Spleen (tissue), 11 donors: ENCODE results near the gene SETDB2. TPM values are rescaled to one million over a fixed set of nuclear protein-coding genes. Genes with fewer than 3 reads are reported as not detected.

Source experiments
- DNase-seq: peaks from one replicate; pipeline ENCODE4 v3.0.0-alpha.2; 2020
- H3K27ac ChIP-seq, 8 donors: fragments of 200-600 bp; sonication (generic) in 7 of 8; 1 replicate in 4 of 8; 2 replicates in 4 of 8; pipeline versions ENCODE4 v1.5.0 to v1.8.0; 2016 to 2021; ENCODE audit warnings: inconsistent platforms in 4 of 8, mild to moderate bottlenecking in 4 of 8, moderate library complexity in 1 of 8
- H3K27me3 ChIP-seq, 7 donors: fragments of 200-600 bp; sonication (generic) in 6 of 7; replicated peaks in 1 of 7; 1 replicate in 4 of 7; 2 replicates in 3 of 7; pipeline versions ENCODE4 v1.5.0 to v1.8.0; 2016 to 2021; ENCODE audit warnings: inconsistent platforms in 3 of 7, mild to moderate bottlenecking in 1 of 7
- H3K36me3 ChIP-seq, 6 donors: fragments of 200-600 bp; sonication (generic) in 5 of 6; 1 replicate in 4 of 6; 2 replicates in 2 of 6; pipeline versions ENCODE4 v1.5.0 to v1.8.0; 2016 to 2021; ENCODE audit warnings: inconsistent platforms in 2 of 6
- H3K4me1 ChIP-seq, 6 donors: fragments of 200-600 bp; sonication (generic) in 5 of 6; 1 replicate in 3 of 6; 2 replicates in 3 of 6; pipeline versions ENCODE4 v1.5.0 to v1.8.0; 2016 to 2021; ENCODE audit warnings: inconsistent platforms in 3 of 6
- H3K4me3 ChIP-seq, 8 donors: fragments of 200-600 bp; sonication (generic) in 7 of 8; 1 replicate in 4 of 8; 2 replicates in 4 of 8; pipeline versions ENCODE4 v1.5.0 to v1.8.0; 2016 to 2021; ENCODE audit warnings: inconsistent platforms in 4 of 8, mild to moderate bottlenecking in 4 of 8, moderate library complexity in 2 of 8
- H3K9me3 ChIP-seq, 8 donors: fragments of 200-600 bp; sonication (generic) in 7 of 8; 1 replicate in 4 of 8; 2 replicates in 4 of 8; pipeline versions ENCODE4 v1.5.0 to v1.8.0; 2016 to 2021; ENCODE audit warnings: inconsistent platforms in 4 of 8
- POLR2A ChIP-seq, 3 donors: fragments of 450-650 bp; IDR thresholded peaks; one replicate each; pipeline ENCODE4 v1.5.1; 2017; ENCODE audit warnings: antibody characterized with exemption in 3 of 3, mild to moderate bottlenecking in 1 of 3
- POLR2AphosphoS5 ChIP-seq, 3 donors: sonication (generic); formaldehyde crosslinking; IDR thresholded peaks; one replicate each; pipeline ENCODE4 v1.5.1; 2017; ENCODE audit warnings: antibody characterized with exemption in 3 of 3
- WGBS, 5 donors: extraction: QIAGEN DNeasy Blood & Tissue Kit in 3 of 5; methylation state at CpG; one replicate each; pipeline versions ENCODE4 v1.1.5 to v1.1.7; 2013 to 2018; 5-methylcytosine and 5-hydroxymethylcytosine counted together
- intact Hi-C: fragments of 100-400 bp; cut with DNase I; formaldehyde crosslinking; loops from one replicate; pipeline ENCODE4 v1.15.0; 2023; ENCODE audit warnings: low total_unique reads
- polyA plus RNA-seq, 3 donors: library from polyadenylated mRNA; stranded (reverse); fragments of 200-250 nt; gene quantifications; one replicate each; pipeline ENCODE4 v1.2.1, GENCODE V29; 2013
- total RNA-seq, 7 donors: library from RNA; depleted of rRNA in 3 of 7; stranded (reverse); fragments of >200 nt in 3 of 7; fragmentation: NEBNext Ultra II Directional in 4 of 7; extraction: Animal tissue kit (Norgen Biotek cat#: 25700) in 4 of 7; gene quantifications; one replicate each; pipeline versions ENCODE4 v1.1.0 to v1.2.1, GENCODE V29; 2016 to 2021
- TF ChIP-seq, protein P1 (sequence below), 11 experiments: fragments of 200-600 bp in 7 of 11; fragments of 450-650 bp in 4 of 11; sonication (generic) in 4 of 11; IDR thresholded peaks in 8 of 11; conservative IDR thresholded peaks in 3 of 11; 1 replicate in 7 of 11; 2 replicates in 4 of 11; pipeline versions ENCODE4 v1.4.0 to v1.8.0; 2016 to 2021; ENCODE audit warnings: antibody characterized with exemption in 11 of 11, inconsistent platforms in 4 of 11, mild to moderate bottlenecking in 1 of 11
- donor health status: healthy with polysubstance abuse.
- donor health status: DM: no; HTN: no; CAD: no; lungs with moderate emphysema.
- donor health status: DM: no; HTN: no; CAD: no.
- donor health status: Bipolar disorder and iron deficiency.
- donor health status: healthy.
- donor health status: DM: no; HTN: no; CAD: no.
- donor health status: DM: yes; HTN: yes; CAD: no.

SETDB2 gene
- total and polyA plus RNA-seq, 10 donors, result 5.4 to 26.7 (median 20.0) TPM

DNA sequence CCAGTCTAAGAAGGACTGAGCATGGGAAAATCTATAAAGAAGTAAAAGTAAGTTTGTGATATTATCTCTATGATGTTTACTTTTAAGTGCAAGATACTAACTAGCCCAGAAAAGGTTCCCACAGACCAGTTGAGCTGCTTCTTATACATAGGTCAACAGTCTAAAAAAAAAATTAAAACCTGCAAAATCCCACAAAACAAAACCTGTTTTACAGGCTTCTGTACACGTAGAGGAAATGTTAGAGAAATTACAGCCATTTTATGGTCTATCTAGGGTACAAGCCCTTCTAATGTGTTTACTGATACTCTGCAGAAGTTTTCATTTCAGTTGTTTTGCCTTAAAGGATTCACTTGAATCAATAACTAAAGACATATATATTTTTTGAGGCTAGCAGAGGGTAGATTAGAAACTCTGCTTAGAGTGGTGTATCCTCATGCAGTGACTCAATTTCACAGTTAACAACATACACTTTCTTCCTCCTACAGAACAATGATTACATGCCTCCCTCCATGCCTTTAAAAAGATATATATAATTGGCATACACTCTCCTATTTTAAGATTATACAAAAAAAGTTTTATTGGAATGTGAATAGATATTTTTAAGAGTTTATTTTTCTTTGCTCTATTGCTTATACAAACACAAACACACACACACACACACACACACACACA lies 44.1 kb upstream of the SETDB2 start:
- 77 to 89% (median 88%) methylated on average over 1 of the region's 1 CpG for WGBS, 5 donors
- intact Hi-C loops, result no loop called here
- peak overlapping the region in 1 of 8 donors; percentile 10 for H3K4me3 ChIP-seq
- H3K27ac ChIP-seq, result no peak overlapping the region
- H3K36me3 ChIP-seq, result peaks cover 0 to 5% (median 0%) of the 10 kb centered on the region in 6 donors
- peaks cover 1 to 17% (median 14%) of the 10 kb centered on the region in 8 donors for H3K9me3 ChIP-seq
- H3K27me3 ChIP-seq, result no peaks in the 10 kb centered on the region
- DNase-seq, result no peak
- TF ChIP-seq POLR2AphosphoS5 (IDR thresholded peaks at IDR 0.05) (no peak), POLR2A (IDR thresholded peaks at IDR 0.05) (no peak)
- peaks cover 0 to 8% (median 0%) of the 10 kb centered on the region in 6 donors for H3K4me1 ChIP-seq

DNA sequence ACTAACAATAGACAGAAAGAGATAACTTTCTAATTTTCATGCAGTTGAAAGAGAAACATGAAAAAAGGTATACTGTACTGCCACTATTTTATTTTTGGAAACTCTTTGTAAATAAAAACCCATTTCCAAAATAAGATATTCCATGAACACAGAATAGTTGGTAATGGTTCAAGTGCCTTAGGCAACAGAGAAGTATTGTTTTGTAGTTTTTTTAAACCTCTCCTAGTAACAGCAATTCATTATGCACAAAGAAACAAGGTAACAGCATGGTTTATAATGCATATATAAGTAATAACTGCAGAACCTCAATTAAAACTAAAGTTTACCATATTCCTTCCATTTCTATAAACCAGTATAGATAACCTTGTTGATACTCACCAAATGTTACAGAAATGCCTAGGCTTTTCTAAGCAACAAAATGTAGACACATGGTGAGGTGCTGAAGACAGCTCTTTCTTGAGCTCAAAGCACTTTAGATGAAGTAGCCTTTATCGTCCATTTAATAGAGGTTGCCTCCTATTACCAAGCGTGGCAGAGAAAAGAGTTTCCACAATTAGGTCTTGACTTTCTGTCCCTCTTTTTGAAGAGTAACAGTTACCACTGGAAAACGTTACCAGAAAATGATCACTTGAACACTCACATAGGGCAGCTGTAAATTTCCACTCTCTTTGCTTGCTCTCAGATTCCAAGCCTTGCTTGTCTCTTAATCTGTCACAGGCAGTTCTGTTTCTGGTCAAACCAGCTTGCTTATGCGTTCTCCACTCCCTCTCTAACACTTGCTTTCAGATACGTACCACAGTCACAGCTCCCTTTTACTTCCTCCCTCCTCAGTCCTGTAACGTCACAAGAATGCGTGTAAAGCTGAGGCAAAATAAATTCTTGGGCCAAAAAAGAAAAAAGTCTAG lies 43.1 kb upstream of the SETDB2 start:
- Histone ChIP-seq H3K27me3 (no peaks in the 10 kb centered on the region), H3K4me3 (peak overlapping the region in 2 of 8 donors; percentile 10 to 24), H3K4me1 (peaks cover 0 to 8% (median 0%) of the 10 kb centered on the region in 6 donors), H3K9me3 (peaks cover 3 to 27% (median 21%) of the 10 kb centered on the region in 8 donors), H3K27ac (peak overlapping the region in 6 of 8 donors; percentile 5 to 66 (median 52)), H3K36me3 (peaks cover 0 to 5% (median 0%) of the 10 kb centered on the region in 6 donors)
- intact Hi-C loops, result no loop called here
- no peak for TF ChIP-seq POLR2A (IDR thresholded peaks at IDR 0.05)
- TF ChIP-seq, protein P1, sequence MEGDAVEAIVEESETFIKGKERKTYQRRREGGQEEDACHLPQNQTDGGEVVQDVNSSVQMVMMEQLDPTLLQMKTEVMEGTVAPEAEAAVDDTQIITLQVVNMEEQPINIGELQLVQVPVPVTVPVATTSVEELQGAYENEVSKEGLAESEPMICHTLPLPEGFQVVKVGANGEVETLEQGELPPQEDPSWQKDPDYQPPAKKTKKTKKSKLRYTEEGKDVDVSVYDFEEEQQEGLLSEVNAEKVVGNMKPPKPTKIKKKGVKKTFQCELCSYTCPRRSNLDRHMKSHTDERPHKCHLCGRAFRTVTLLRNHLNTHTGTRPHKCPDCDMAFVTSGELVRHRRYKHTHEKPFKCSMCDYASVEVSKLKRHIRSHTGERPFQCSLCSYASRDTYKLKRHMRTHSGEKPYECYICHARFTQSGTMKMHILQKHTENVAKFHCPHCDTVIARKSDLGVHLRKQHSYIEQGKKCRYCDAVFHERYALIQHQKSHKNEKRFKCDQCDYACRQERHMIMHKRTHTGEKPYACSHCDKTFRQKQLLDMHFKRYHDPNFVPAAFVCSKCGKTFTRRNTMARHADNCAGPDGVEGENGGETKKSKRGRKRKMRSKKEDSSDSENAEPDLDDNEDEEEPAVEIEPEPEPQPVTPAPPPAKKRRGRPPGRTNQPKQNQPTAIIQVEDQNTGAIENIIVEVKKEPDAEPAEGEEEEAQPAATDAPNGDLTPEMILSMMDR (IDR thresholded peaks at IDR 0.05 in 8 of 11, conservative IDR thresholded peaks at IDR 0.05 in 3 of 11), result no peak
- no peak for TF ChIP-seq POLR2AphosphoS5 (IDR thresholded peaks at IDR 0.05)
- no peak for DNase-seq
- WGBS, 5 donors, result 18 to 28% (median 27%) methylated on average over 7 of the region's 7 CpGs

DNA sequence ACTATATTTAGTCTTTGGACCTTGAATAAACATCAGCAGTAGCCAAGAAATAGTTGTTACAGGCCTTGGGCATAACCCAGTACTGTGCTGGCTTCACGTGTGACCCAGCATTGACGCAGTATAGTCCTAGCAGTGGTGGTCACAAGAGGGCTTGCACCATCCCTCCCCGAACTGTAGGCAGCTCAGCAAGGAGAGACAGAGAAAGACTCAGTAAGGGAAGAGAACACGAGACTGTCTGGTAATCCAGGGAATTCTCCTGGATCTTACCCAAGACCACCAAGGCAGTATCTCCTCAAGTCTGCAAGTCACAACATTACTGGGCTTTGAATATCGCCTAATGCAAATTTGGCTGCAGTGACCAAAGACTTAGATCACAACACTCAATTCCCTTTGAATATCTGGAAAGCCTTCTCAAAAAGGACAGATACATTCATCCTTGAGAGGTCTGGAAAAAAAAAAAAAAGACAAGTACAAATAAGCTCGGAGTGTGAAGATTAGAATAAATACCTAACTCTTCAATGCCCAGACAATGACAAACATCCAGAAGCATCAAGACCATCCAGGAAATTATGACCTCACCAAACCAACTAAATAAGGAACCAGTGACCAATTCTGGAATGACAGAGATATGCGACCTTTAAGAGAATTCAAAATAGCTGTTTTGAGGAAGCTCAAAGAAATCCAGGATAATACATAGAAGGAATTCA lies 39.9 kb upstream of the SETDB2 start:
- H3K27ac ChIP-seq, result no peak overlapping the region
- DNase-seq, result no peak
- H3K4me3 ChIP-seq, result no peak overlapping the region
- peaks cover 0 to 5% (median 0%) of the 10 kb centered on the region in 6 donors for H3K36me3 ChIP-seq
- H3K4me1 ChIP-seq, result peaks cover 0 to 8% (median 0%) of the 10 kb centered on the region in 6 donors
- peaks cover 3 to 31% (median 21%) of the 10 kb centered on the region in 8 donors for H3K9me3 ChIP-seq
- TF ChIP-seq, protein P1 (IDR thresholded peaks at IDR 0.05 in 8 of 11, conservative IDR thresholded peaks at IDR 0.05 in 3 of 11), result no peak
- TF ChIP-seq POLR2A (IDR thresholded peaks at IDR 0.05) (no peak), POLR2AphosphoS5 (IDR thresholded peaks at IDR 0.05) (no peak)
- no peaks in the 10 kb centered on the region for H3K27me3 ChIP-seq
- intact Hi-C loops, result no loop called here
- WGBS, 5 donors, result 89 to 94% (median 91%) methylated on average over 7 of the region's 7 CpGs

DNA sequence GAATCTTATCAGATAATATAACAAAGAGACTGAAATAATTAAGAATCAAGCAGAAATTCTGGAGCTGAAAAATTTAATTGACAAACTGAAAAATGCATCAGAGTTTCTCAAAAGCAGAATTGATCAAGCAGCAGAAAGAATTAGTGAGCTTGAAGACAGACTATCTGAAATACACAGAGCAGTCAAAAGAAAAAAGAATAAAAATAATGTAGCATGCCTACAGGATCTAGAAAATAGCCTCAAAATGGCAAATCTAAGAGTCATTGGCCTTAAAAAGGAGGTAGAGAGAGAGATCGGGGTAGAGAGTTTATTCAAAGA lies 39.4 kb upstream of the SETDB2 start:
- no peak overlapping the region for H3K4me3 ChIP-seq
- TF ChIP-seq POLR2A (IDR thresholded peaks at IDR 0.05), result no peak
- no peak for TF ChIP-seq POLR2AphosphoS5 (IDR thresholded peaks at IDR 0.05)
- TF ChIP-seq, protein P1 (IDR thresholded peaks at IDR 0.05 in 8 of 11, conservative IDR thresholded peaks at IDR 0.05 in 3 of 11), result no peak
- peaks cover 3 to 31% (median 21%) of the 10 kb centered on the region in 8 donors for H3K9me3 ChIP-seq
- H3K27me3 ChIP-seq, result no peaks in the 10 kb centered on the region
- intact Hi-C loops, result no loop called here
- peaks cover 0 to 8% (median 0%) of the 10 kb centered on the region in 6 donors for H3K4me1 ChIP-seq
- DNase-seq, result no peak
- 47 to 97% (median 77%) methylated on average over 1 of the region's 1 CpG for WGBS, 5 donors
- peaks cover 0 to 5% (median 0%) of the 10 kb centered on the region in 6 donors for H3K36me3 ChIP-seq
- H3K27ac ChIP-seq, result no peak overlapping the region
